ENCODE measurements around the gene HDAC5. TPM values are rescaled to one million over a fixed set of nuclear protein-coding genes. Genes with fewer than 3 reads are reported as not detected.

Gene HDAC5
- polyA plus RNA-seq, 4 donors = 10.1 to 39.9 (median 17.3) TPM

DNA sequence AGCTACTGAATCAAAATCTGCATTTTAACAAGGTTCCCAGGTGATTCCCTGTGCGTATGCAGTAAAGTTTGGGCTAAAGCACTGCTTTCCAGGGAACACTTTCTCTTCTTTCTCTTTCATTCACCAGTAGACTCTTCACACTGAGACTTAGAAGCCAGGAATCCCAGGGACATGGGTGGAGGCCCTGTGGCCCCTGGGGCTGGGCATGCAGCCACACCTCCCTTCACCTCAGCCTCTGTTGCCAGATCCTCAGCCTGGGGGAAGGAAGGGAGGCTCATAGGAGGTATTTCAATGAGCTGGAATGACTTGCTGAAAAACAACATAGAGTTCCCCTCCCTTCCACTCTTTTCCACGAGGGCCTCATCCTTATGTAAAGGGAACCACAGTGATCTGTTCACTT lies 51.7 kb downstream of the HDAC5 start:
- no peaks in the 10 kb centered on the region for H3K9me3 ChIP-seq (ENCODE audit: control insufficient read depth in 2 of 2, insufficient read depth in 1 of 2, low read depth in 1 of 2, low read length in 1 of 2)
- no peak for FAIRE-seq
- DNase-seq = peak; percentile 11 to 33
- WGBS, 3 donors = 28 to 45% (median 34%) methylated on average over 2 of the region's 2 CpGs
- H3K4me3 ChIP-seq (ENCODE audit: low read depth in 1 of 3, low read length in 3 of 3) = peak overlapping the region in 1 of 3 donors; percentile 75
- H3K4me1 ChIP-seq (ENCODE audit: control insufficient read depth in 3 of 3, insufficient read depth in 2 of 3, low read depth in 1 of 3, low read length in 2 of 3) = peaks cover 3 to 24% (median 3%) of the 10 kb centered on the region in 3 donors
- H3K27me3 ChIP-seq (ENCODE audit: control insufficient read depth in 3 of 3, insufficient read depth in 3 of 3, low read length in 3 of 3) = no peaks in the 10 kb centered on the region
- peak overlapping the region in 2 of 3 donors; percentile 29 to 36 for H3K27ac ChIP-seq (ENCODE audit: low read depth in 1 of 3, low read length in 2 of 3)
- H3K36me3 ChIP-seq (ENCODE audit: control insufficient read depth in 3 of 3, insufficient read depth in 2 of 3, low read depth in 1 of 3, low read length in 3 of 3) = peaks cover 0 to 41% (median 0%) of the 10 kb centered on the region in 3 donors

DNA sequence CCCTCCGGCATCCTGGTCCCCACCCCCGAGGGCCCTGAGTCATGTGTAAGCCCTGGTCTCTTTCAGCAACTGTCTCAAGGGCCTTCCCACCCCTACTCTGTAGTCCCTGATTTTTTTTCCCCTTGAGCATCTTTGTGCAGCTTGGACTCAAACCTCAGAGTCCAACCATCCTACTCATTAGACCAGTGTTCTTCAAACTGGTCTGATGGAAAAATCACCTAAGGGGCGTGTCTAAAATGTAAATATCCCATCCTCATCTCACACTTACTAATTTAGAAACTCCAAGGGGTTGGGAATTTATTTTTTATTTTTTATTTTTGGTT lies 52.3 kb downstream of the HDAC5 start:
- Histone ChIP-seq H3K27ac (ENCODE audit: low read depth in 1 of 3, low read length in 2 of 3) (peak overlapping the region in 2 of 3 donors; percentile 91 to 95), H3K36me3 (ENCODE audit: control insufficient read depth in 3 of 3, insufficient read depth in 2 of 3, low read depth in 1 of 3, low read length in 3 of 3) (peaks cover 0 to 35% (median 0%) of the 10 kb centered on the region in 3 donors), H3K4me1 (ENCODE audit: control insufficient read depth in 3 of 3, insufficient read depth in 2 of 3, low read depth in 1 of 3, low read length in 2 of 3) (peaks cover 3 to 25% (median 3%) of the 10 kb centered on the region in 3 donors), H3K4me3 (ENCODE audit: low read depth in 1 of 3, low read length in 3 of 3) (peak overlapping the region; percentile 63 to 75 (median 69)), H3K9me3 (ENCODE audit: control insufficient read depth in 2 of 2, insufficient read depth in 1 of 2, low read depth in 1 of 2, low read length in 1 of 2) (no peaks in the 10 kb centered on the region), H3K27me3 (ENCODE audit: control insufficient read depth in 3 of 3, insufficient read depth in 3 of 3, low read length in 3 of 3) (no peaks in the 10 kb centered on the region)
- DNase-seq (no peak), FAIRE-seq (no peak)
- WGBS, 3 donors = 0 to 2% (median 1%) methylated on average over 3 of the region's 3 CpGs

DNA sequence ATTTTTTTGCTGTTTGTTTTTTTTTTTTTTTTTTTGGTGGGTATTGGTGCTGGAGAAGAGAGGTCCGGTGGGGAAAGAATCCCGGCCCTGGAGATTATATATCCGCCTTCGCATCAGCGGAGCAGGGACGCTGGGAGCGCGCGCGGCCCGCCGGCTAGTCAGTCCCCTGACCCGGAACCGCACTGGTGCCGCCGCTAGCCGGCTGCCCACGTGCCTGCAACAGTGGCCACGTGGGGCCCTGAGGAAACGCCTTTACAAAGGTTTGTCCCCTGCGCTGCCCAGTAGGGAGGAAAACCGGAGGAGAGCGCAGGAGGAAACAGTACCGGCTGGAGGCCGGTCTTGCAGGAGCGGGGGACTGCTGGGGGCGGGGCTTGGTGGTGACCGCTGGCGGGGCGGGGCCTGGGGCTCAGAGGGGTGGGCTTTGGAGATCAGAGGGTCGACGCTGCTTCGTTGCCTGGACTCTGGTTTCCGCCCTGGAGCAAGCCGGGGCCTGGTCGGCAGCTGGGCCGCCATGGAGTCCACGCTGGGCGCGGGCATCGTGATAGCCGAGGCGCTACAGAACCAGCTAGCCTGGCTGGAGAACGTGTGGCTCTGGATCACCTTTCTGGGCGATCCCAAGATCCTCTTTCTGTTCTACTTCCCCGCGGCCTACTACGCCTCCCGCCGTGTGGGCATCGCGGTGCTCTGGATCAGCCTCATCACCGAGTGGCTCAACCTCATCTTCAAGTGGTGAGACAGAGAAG lies 52.8 kb downstream of the HDAC5 start, which contains the start of gene G6PC3:
TSS of gene G6PC3 (plus strand) at position 281 of the 743 bp plus-strand sequence. CDS start at position 512, 231 bp downstream.
- Histone ChIP-seq H3K9me3 (ENCODE audit: control insufficient read depth in 2 of 2, insufficient read depth in 1 of 2, low read depth in 1 of 2, low read length in 1 of 2) (no peaks in the 10 kb centered on the region), H3K27ac (ENCODE audit: low read depth in 1 of 3, low read length in 2 of 3) (peak within 1 kb of the TSS; percentile 55 to 95 (median 91)), H3K27me3 (ENCODE audit: control insufficient read depth in 3 of 3, insufficient read depth in 3 of 3, low read length in 3 of 3) (no peaks in the 10 kb centered on the region), H3K4me3 (ENCODE audit: low read depth in 1 of 3, low read length in 3 of 3) (peak within 1 kb of the TSS; percentile 63 to 75 (median 69)), H3K36me3 (ENCODE audit: control insufficient read depth in 3 of 3, insufficient read depth in 2 of 3, low read depth in 1 of 3, low read length in 3 of 3) (peaks cover 0 to 29% (median 0%) of the 10 kb centered on the region in 3 donors), H3K4me1 (ENCODE audit: control insufficient read depth in 3 of 3, insufficient read depth in 2 of 3, low read depth in 1 of 3, low read length in 2 of 3) (peaks cover 3 to 25% (median 3%) of the 10 kb centered on the region in 3 donors)
- FAIRE-seq (no peak), DNase-seq (peak; percentile 97)
- 0 to 1% (median 0%) methylated on average over 43 to 53 of the region's 53 CpGs for WGBS, 3 donors

DNA sequence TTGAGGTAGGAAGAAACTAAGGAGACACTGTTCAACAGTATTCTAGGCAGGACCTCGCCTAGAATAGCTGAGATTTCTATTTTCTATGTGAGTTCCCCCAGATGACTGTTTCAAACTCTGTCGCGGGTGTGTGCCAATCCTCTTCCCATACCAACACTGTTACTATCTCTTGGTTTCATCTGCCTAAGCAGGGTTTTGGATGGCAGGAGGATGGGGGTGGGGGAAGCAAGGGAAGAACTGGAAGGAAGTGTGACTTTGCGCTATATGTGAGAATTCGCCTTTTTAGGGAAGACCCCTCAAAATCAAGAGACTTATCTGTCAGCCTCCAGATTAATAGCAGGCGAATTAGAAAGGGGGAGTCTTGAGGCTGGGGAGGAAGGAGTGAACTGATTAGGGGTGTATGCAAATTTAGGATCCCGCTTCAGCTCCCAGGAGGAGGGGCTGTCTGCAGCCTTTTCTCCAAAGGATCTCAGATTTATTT lies 53.4 kb downstream of the HDAC5 start:
- no peak for DNase-seq
- peaks cover 3 to 25% (median 3%) of the 10 kb centered on the region in 3 donors for H3K4me1 ChIP-seq (ENCODE audit: control insufficient read depth in 3 of 3, insufficient read depth in 2 of 3, low read depth in 1 of 3, low read length in 2 of 3)

DNA sequence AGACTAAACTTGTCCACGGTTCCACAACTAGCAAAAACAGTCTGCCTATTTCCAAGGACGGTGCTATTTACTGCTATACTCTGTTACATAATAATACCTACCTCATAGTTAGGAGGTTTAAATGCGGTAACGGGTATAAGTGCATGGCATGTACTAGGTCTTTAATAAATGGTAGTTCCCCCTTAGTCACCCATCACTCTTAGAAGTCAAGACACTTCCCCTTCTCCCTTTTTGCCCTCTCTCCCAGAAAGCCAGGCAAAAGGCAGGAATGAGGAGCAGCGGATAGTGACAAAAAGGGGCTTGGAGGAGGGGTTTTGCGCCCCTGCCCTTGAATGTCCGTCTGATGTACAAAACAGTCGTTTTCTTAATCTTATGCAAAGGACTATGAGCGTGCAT lies 55.9 kb downstream of the HDAC5 start:
- Histone ChIP-seq H3K36me3 (ENCODE audit: control insufficient read depth in 3 of 3, insufficient read depth in 2 of 3, low read depth in 1 of 3, low read length in 3 of 3) (peaks cover 0 to 6% (median 2%) of the 10 kb centered on the region in 3 donors), H3K4me3 (ENCODE audit: low read depth in 1 of 3, low read length in 3 of 3) (no peak overlapping the region), H3K27me3 (ENCODE audit: control insufficient read depth in 3 of 3, insufficient read depth in 3 of 3, low read length in 3 of 3) (no peaks in the 10 kb centered on the region), H3K27ac (ENCODE audit: low read depth in 1 of 3, low read length in 2 of 3) (peak overlapping the region in 2 of 3 donors; percentile 64 to 92), H3K4me1 (ENCODE audit: control insufficient read depth in 3 of 3, insufficient read depth in 2 of 3, low read depth in 1 of 3, low read length in 2 of 3) (peaks cover 3 to 25% (median 5%) of the 10 kb centered on the region in 3 donors), H3K9me3 (ENCODE audit: control insufficient read depth in 2 of 2, insufficient read depth in 1 of 2, low read depth in 1 of 2, low read length in 1 of 2) (no peaks in the 10 kb centered on the region)
- FAIRE-seq (no peak), DNase-seq (no peak)
- WGBS, 3 donors = 88 to 92% (median 90%) methylated on average over 9 of the region's 9 CpGs

More for the DNA sequence above, 53.4 kb downstream of the HDAC5 start:
- H3K36me3 ChIP-seq (ENCODE audit: control insufficient read depth in 3 of 3, insufficient read depth in 2 of 3, low read depth in 1 of 3, low read length in 3 of 3) = peaks cover 0 to 23% (median 0%) of the 10 kb centered on the region in 3 donors
- no peaks in the 10 kb centered on the region for H3K9me3 ChIP-seq (ENCODE audit: control insufficient read depth in 2 of 2, insufficient read depth in 1 of 2, low read depth in 1 of 2, low read length in 1 of 2)
- H3K27me3 ChIP-seq (ENCODE audit: control insufficient read depth in 3 of 3, insufficient read depth in 3 of 3, low read length in 3 of 3) = no peaks in the 10 kb centered on the region
- H3K27ac ChIP-seq (ENCODE audit: low read depth in 1 of 3, low read length in 2 of 3) = peak overlapping the region; percentile 14 to 95 (median 71)
- no peak for FAIRE-seq
- H3K4me3 ChIP-seq (ENCODE audit: low read depth in 1 of 3, low read length in 3 of 3) = peak overlapping the region; percentile 34 to 75 (median 69)
- 31 to 62% (median 53%) methylated on average over 7 of the region's 7 CpGs for WGBS, 3 donors

DNA sequence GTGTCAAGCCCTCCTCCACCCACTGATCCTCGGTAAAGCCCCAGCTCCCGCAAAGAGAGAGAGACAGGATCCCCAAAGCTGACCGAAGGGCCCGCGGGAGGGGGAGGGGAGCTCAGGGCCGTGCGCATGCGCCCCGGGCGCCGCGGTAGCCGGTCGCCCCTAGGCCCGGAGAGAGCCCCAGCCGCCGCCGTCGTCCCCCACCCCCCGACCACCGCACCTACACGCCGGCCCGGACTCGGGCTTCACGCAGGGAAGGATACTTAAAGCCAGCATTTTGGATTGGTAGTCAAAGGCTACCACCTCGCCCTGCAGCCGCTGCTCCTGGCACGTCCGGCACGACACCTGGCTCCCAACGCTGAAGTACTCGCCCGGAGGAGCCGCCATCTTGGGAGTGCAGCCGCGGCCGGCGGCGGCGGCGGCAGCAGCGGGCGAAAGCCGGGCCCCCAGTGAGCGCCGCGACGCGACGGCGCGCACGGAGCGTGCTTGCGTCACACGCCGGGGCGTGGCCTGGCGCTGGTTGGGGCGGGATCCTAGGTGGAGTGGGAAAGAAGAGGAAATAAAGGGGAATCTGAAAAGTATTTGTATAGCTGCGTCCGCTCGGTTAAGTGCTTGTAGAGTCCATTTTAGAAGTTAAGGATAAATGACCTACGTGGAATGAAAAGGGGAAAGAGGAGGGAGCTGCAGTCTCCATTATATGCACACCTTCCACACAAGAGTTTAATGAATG lies 57.1 kb downstream of the HDAC5 start, which contains the start of gene LSM12:
TSS of gene LSM12 (minus strand) at position 468 of the 727 bp plus-strand sequence. CDS start at position 384, 84 bp downstream.
- FAIRE-seq = no peak
- 1% methylated on average over 57 to 65 of the region's 65 CpGs for WGBS, 3 donors
- Histone ChIP-seq H3K4me1 (ENCODE audit: control insufficient read depth in 3 of 3, insufficient read depth in 2 of 3, low read depth in 1 of 3, low read length in 2 of 3) (peaks cover 3 to 17% (median 5%) of the 10 kb centered on the region in 3 donors), H3K36me3 (ENCODE audit: control insufficient read depth in 3 of 3, insufficient read depth in 2 of 3, low read depth in 1 of 3, low read length in 3 of 3) (peaks cover 0 to 13% (median 3%) of the 10 kb centered on the region in 3 donors), H3K27ac (ENCODE audit: low read depth in 1 of 3, low read length in 2 of 3) (peak within 1 kb of the TSS; percentile 83 to 92 (median 88)), H3K4me3 (ENCODE audit: low read depth in 1 of 3, low read length in 3 of 3) (peak within 1 kb of the TSS; percentile 60 to 73 (median 68)), H3K27me3 (ENCODE audit: control insufficient read depth in 3 of 3, insufficient read depth in 3 of 3, low read length in 3 of 3) (no peaks in the 10 kb centered on the region), H3K9me3 (ENCODE audit: control insufficient read depth in 2 of 2, insufficient read depth in 1 of 2, low read depth in 1 of 2, low read length in 1 of 2) (no peaks in the 10 kb centered on the region)
- DNase-seq = peak; percentile 92 to 99

DNA sequence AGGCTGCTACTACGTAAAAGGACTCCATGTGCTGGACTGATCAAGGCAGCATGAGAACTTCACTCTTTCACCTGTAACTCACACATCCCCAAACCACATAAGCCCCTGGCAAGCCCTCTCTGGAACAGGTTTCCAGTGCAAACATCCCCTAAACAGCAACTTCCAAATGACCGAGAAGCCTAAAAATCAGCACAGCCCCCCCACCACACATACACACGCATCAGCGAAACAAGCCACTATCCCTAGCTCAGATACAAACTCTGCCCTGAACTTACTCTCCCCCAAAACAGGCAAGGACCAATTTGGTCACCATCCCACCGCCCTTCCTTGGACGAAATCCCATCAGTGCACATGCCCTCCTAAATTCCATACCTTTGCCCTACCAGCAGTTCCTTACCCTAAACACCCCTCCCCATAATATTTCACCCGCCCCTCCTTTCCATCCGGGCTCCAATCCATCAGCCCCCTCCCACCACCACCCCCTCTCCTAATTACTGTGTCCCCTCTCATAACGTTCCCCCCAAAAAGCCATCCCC lies 57.7 kb downstream of the HDAC5 start:
- Histone ChIP-seq H3K27me3 (ENCODE audit: control insufficient read depth in 3 of 3, insufficient read depth in 3 of 3, low read length in 3 of 3) (no peaks in the 10 kb centered on the region), H3K36me3 (ENCODE audit: control insufficient read depth in 3 of 3, insufficient read depth in 2 of 3, low read depth in 1 of 3, low read length in 3 of 3) (peaks cover 2 to 15% (median 3%) of the 10 kb centered on the region in 3 donors), H3K4me1 (ENCODE audit: control insufficient read depth in 3 of 3, insufficient read depth in 2 of 3, low read depth in 1 of 3, low read length in 2 of 3) (peaks cover 3 to 17% (median 5%) of the 10 kb centered on the region in 3 donors), H3K27ac (ENCODE audit: low read depth in 1 of 3, low read length in 2 of 3) (peak overlapping the region; percentile 83 to 92 (median 88)), H3K4me3 (ENCODE audit: low read depth in 1 of 3, low read length in 3 of 3) (peak overlapping the region; percentile 60 to 73 (median 68)), H3K9me3 (ENCODE audit: control insufficient read depth in 2 of 2, insufficient read depth in 1 of 2, low read depth in 1 of 2, low read length in 1 of 2) (no peaks in the 10 kb centered on the region)
- DNase-seq (peak in 1 of 2 donors; percentile 40), FAIRE-seq (no peak)
- WGBS, 3 donors = 2 to 4% (median 2%) methylated on average over 8 to 9 of the region's 9 CpGs
